ENCODE measurements around the gene KCND1. TPM values are rescaled to one million over a fixed set of nuclear protein-coding genes. Genes with fewer than 3 reads are reported as not detected.

KCND1 gene
- total RNA-seq, 1 donor from 2014 or later, result 0.52 TPM

- Histone ChIP-seq H3K9ac (ENCODE audit: low read depth in 1 of 3, low read length in 3 of 3) (no peak overlapping the region), H3K4me1 (ENCODE audit: control insufficient read depth in 3 of 3, insufficient read depth in 3 of 3, low read length in 3 of 3) (no peaks in the 10 kb centered on the region), H3K36me3 (ENCODE audit: control insufficient read depth in 3 of 3, insufficient read depth in 3 of 3, low read length in 3 of 3) (peaks cover 15 to 32% (median 19%) of the 10 kb centered on the region in 3 donors), H3K27ac (ENCODE audit: low read depth, low read length) (no peak overlapping the region), H3K27me3 (ENCODE audit: control insufficient read depth in 3 of 3, insufficient read depth in 3 of 3, low read length in 3 of 3) (no peaks in the 10 kb centered on the region), H3K9me3 (ENCODE audit: control insufficient read depth in 3 of 3, low read length in 3 of 3) (no peaks in the 10 kb centered on the region), H3K4me3 (ENCODE audit: low read length in 3 of 3) (no peak overlapping the region)
Observed at GRCh38 chrX:48927736-48928382, 43.8 kb downstream of the KCND1 start.

DNA sequence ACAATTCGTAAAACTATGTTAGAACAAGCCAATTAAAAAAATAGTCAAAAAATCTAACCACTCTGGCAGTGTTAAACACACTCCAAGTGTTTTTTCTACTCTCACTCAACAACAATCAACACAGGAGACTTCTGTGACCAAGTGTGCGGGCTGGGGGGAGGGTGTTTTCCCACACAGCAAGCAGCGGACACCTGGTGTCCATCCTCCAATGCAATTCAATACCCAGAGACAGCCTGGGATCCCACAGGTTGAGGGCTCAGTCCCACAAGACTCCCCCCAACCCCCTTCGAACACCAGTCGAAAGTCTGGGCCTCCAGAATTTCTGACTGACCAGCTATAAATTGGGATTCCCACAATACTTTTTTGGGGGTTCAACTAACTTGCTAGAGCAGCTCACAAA lies 44.5 kb downstream of the KCND1 start:
- H3K27me3 ChIP-seq (ENCODE audit: control insufficient read depth in 3 of 3, insufficient read depth in 3 of 3, low read length in 3 of 3), result no peaks in the 10 kb centered on the region
- H3K27ac ChIP-seq (ENCODE audit: low read depth, low read length), result no peak overlapping the region
- H3K9me3 ChIP-seq (ENCODE audit: control insufficient read depth in 3 of 3, low read length in 3 of 3), result no peaks in the 10 kb centered on the region
- H3K9ac ChIP-seq (ENCODE audit: low read depth in 1 of 3, low read length in 3 of 3), result no peak overlapping the region
- no peak overlapping the region for H3K4me3 ChIP-seq (ENCODE audit: low read length in 3 of 3)
- H3K4me1 ChIP-seq (ENCODE audit: control insufficient read depth in 3 of 3, insufficient read depth in 3 of 3, low read length in 3 of 3), result no peaks in the 10 kb centered on the region
- H3K36me3 ChIP-seq (ENCODE audit: control insufficient read depth in 3 of 3, insufficient read depth in 3 of 3, low read length in 3 of 3), result peaks cover 17 to 36% (median 22%) of the 10 kb centered on the region in 3 donors

DNA sequence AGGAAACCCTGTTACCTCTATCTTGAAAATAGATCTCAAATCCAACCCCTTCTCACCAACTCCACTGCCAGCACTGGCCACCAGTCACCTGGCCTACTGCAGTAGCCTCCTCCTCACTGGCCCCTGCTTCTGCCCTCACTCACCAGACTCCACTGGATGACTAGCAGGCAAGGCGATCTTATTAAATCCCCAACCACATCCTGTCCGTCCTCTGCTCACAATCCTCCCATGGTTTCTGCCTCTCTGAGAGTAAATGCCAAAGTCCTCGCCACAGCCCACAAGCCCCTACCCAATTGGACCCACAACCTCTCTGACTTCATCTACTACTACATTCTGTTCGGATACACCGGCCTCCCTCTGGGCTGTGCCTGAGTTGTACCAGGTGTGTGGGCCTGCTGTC lies 47.4 kb downstream of the KCND1 start:
- Histone ChIP-seq H3K27me3 (ENCODE audit: control insufficient read depth in 3 of 3, insufficient read depth in 3 of 3, low read length in 3 of 3) (no peaks in the 10 kb centered on the region), H3K36me3 (ENCODE audit: control insufficient read depth in 3 of 3, insufficient read depth in 3 of 3, low read length in 3 of 3) (peaks cover 19 to 31% (median 25%) of the 10 kb centered on the region in 3 donors), H3K9me3 (ENCODE audit: control insufficient read depth in 3 of 3, low read length in 3 of 3) (no peaks in the 10 kb centered on the region)

DNA sequence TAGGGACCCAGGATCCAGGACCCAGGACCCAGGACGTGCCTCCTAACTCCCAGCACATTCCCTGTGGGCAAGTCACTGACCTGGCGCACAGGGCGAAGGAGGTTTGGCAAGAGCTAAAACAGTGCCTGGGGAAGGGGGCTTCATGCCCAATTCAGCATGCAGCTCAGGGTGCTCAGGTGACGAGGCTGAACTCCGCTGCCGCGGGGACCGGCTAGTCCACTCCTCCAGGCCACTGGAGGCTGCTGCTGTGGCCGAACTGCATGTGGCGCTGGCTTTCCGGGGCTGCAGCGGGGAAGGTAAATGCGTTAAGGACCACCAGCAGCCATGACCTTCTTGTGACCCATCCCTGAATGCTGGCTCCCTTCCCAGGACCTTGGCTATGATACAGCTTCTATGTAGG lies 47.9 kb downstream of the KCND1 start:
- Histone ChIP-seq H3K4me3 (ENCODE audit: low read length in 3 of 3) (no peak overlapping the region), H3K9ac (ENCODE audit: low read depth in 1 of 3, low read length in 3 of 3) (no peak overlapping the region), H3K4me1 (ENCODE audit: control insufficient read depth in 3 of 3, insufficient read depth in 3 of 3, low read length in 3 of 3) (peaks cover 6 to 14% (median 10%) of the 10 kb centered on the region in 3 donors), H3K27me3 (ENCODE audit: control insufficient read depth in 3 of 3, insufficient read depth in 3 of 3, low read length in 3 of 3) (no peaks in the 10 kb centered on the region), H3K27ac (ENCODE audit: low read depth, low read length) (no peak overlapping the region), H3K36me3 (ENCODE audit: control insufficient read depth in 3 of 3, insufficient read depth in 3 of 3, low read length in 3 of 3) (peaks cover 19 to 31% (median 25%) of the 10 kb centered on the region in 3 donors), H3K9me3 (ENCODE audit: control insufficient read depth in 3 of 3, low read length in 3 of 3) (no peaks in the 10 kb centered on the region)

More for the DNA sequence above, 47.4 kb downstream of the KCND1 start:
- H3K27ac ChIP-seq (ENCODE audit: low read depth, low read length), result no peak overlapping the region
- H3K9ac ChIP-seq (ENCODE audit: low read depth in 1 of 3, low read length in 3 of 3), result peak overlapping the region in 1 of 3 donors; percentile 8
- peaks cover 6 to 14% (median 10%) of the 10 kb centered on the region in 3 donors for H3K4me1 ChIP-seq (ENCODE audit: control insufficient read depth in 3 of 3, insufficient read depth in 3 of 3, low read length in 3 of 3)
- H3K4me3 ChIP-seq (ENCODE audit: low read length in 3 of 3), result no peak overlapping the region

GRCh38 chrX:48920718-48921104 lies 50.9 kb downstream of the KCND1 start:
- Histone ChIP-seq H3K9me3 (ENCODE audit: control insufficient read depth in 3 of 3, low read length in 3 of 3) (no peaks in the 10 kb centered on the region), H3K27ac (ENCODE audit: low read depth, low read length) (no peak overlapping the region), H3K27me3 (ENCODE audit: control insufficient read depth in 3 of 3, insufficient read depth in 3 of 3, low read length in 3 of 3) (no peaks in the 10 kb centered on the region), H3K9ac (ENCODE audit: low read depth in 1 of 3, low read length in 3 of 3) (no peak overlapping the region), H3K4me1 (ENCODE audit: control insufficient read depth in 3 of 3, insufficient read depth in 3 of 3, low read length in 3 of 3) (peaks cover 10 to 22% (median 17%) of the 10 kb centered on the region in 3 donors), H3K36me3 (ENCODE audit: control insufficient read depth in 3 of 3, insufficient read depth in 3 of 3, low read length in 3 of 3) (peaks cover 19 to 28% (median 23%) of the 10 kb centered on the region in 3 donors), H3K4me3 (ENCODE audit: low read length in 3 of 3) (no peak overlapping the region)

DNA sequence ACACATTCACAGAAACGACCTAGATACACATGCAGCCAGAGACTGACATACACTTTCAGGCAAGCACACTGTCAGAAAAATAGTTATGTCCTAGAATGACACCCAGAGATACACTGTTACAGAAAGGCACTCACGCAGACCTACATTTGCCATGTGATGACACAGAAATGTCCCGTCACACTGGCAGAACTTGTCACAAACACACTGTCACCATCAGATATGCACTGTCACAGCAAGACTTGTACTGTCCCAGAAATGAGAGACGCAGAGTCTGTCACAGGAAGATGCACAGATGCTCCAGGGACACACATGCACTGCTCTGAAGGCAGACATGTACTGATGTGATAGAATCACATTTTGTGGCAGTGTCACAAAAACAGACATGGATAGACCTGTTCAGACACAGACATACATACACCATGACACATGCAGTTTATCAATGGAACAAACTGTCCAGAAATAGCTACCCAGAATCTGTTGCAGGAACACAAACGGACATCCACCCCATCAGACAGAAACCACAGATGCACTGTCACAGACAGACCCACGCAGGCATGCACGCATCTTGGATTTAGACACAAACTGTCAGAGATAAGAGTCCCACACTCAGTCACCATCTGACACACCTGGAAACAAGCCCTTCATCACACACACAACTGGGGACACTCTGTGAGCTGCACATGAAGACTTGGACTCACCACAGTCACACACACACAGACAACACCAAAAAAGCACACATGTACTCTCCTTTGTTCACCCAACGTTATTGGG lies 51.5 kb downstream of the KCND1 start:
- Histone ChIP-seq H3K27ac (ENCODE audit: low read depth, low read length) (no peak overlapping the region), H3K27me3 (ENCODE audit: control insufficient read depth in 3 of 3, insufficient read depth in 3 of 3, low read length in 3 of 3) (no peaks in the 10 kb centered on the region), H3K36me3 (ENCODE audit: control insufficient read depth in 3 of 3, insufficient read depth in 3 of 3, low read length in 3 of 3) (peaks cover 14 to 23% (median 18%) of the 10 kb centered on the region in 3 donors), H3K9ac (ENCODE audit: low read depth in 1 of 3, low read length in 3 of 3) (peak overlapping the region in 1 of 3 donors; percentile 72), H3K4me3 (ENCODE audit: low read length in 3 of 3) (no peak overlapping the region), H3K4me1 (ENCODE audit: control insufficient read depth in 3 of 3, insufficient read depth in 3 of 3, low read length in 3 of 3) (peaks cover 10 to 22% (median 17%) of the 10 kb centered on the region in 3 donors), H3K9me3 (ENCODE audit: control insufficient read depth in 3 of 3, low read length in 3 of 3) (no peaks in the 10 kb centered on the region)

GRCh38 chrX:48919360-48919841 lies 52.2 kb downstream of the KCND1 start:
- Histone ChIP-seq H3K27ac (ENCODE audit: low read depth, low read length) (peak overlapping the region; percentile 68), H3K27me3 (ENCODE audit: control insufficient read depth in 3 of 3, insufficient read depth in 3 of 3, low read length in 3 of 3) (no peaks in the 10 kb centered on the region), H3K36me3 (ENCODE audit: control insufficient read depth in 3 of 3, insufficient read depth in 3 of 3, low read length in 3 of 3) (peaks cover 14 to 25% (median 16%) of the 10 kb centered on the region in 3 donors), H3K4me3 (ENCODE audit: low read length in 3 of 3) (peak overlapping the region; percentile 48 to 64 (median 63)), H3K9ac (ENCODE audit: low read depth in 1 of 3, low read length in 3 of 3) (peak overlapping the region; percentile 33 to 72 (median 72)), H3K9me3 (ENCODE audit: control insufficient read depth in 3 of 3, low read length in 3 of 3) (no peaks in the 10 kb centered on the region), H3K4me1 (ENCODE audit: control insufficient read depth in 3 of 3, insufficient read depth in 3 of 3, low read length in 3 of 3) (peaks cover 10 to 22% (median 17%) of the 10 kb centered on the region in 3 donors)

DNA sequence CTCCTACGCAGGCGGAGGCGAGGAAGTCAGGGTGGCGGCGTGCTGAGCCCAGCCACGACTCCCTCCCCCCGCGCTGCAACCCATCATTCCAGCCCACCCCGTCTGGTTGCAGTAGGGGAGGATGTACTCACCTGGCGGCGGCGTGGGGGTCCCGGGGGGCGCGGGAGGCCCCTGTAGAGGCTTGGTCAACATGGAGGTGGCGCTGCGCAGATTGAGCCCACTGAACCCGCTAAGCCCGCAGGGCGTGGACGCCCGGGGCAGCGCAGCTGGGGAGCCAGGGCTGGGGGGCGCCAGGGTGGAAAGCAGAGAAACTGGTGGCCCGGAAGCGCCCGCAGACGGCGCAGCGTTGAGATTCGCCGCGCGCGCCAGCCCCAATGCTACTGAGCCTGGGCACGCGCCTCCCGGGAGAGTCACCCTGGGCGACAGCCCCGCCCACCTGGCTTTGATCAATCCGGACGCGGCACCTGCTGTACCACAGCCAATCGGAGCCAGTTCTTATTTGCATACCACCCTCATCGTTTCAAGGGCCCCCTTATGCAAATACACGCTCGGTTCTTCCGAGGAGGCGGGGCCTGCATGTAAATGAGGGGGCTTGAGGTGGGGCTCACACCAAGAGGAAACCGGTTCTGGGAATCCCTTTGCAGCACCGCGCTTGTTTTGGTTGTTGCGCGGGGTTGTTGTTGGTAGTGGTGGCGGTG lies 52.9 kb downstream of the KCND1 start, which contains the start of gene PIM2:
TSS of gene PIM2 (minus strand) at position 382 of the 698 bp plus-strand sequence. CDS start at position 192, 190 bp downstream.
- H3K4me1 ChIP-seq (ENCODE audit: control insufficient read depth in 3 of 3, insufficient read depth in 3 of 3, low read length in 3 of 3), result peaks cover 10 to 22% (median 17%) of the 10 kb centered on the region in 3 donors
- H3K4me3 ChIP-seq (ENCODE audit: low read length in 3 of 3), result peak within 1 kb of the TSS; percentile 48 to 64 (median 63)
- H3K36me3 ChIP-seq (ENCODE audit: control insufficient read depth in 3 of 3, insufficient read depth in 3 of 3, low read length in 3 of 3), result peaks cover 10 to 19% (median 11%) of the 10 kb centered on the region in 3 donors
- H3K9me3 ChIP-seq (ENCODE audit: control insufficient read depth in 3 of 3, low read length in 3 of 3), result no peaks in the 10 kb centered on the region
- peak within 1 kb of the TSS; percentile 33 to 75 (median 72) for H3K9ac ChIP-seq (ENCODE audit: low read depth in 1 of 3, low read length in 3 of 3)
- H3K27me3 ChIP-seq (ENCODE audit: control insufficient read depth in 3 of 3, insufficient read depth in 3 of 3, low read length in 3 of 3), result no peaks in the 10 kb centered on the region
- peak within 1 kb of the TSS; percentile 68 for H3K27ac ChIP-seq (ENCODE audit: low read depth, low read length)

GRCh38 chrX:48918301-48918642 lies 53.4 kb downstream of the KCND1 start:
- H3K27ac ChIP-seq (ENCODE audit: low read depth, low read length), result peak overlapping the region; percentile 68
- H3K4me3 ChIP-seq (ENCODE audit: low read length in 3 of 3), result peak overlapping the region; percentile 48 to 64 (median 61)
- no peaks in the 10 kb centered on the region for H3K27me3 ChIP-seq (ENCODE audit: control insufficient read depth in 3 of 3, insufficient read depth in 3 of 3, low read length in 3 of 3)
- no peaks in the 10 kb centered on the region for H3K9me3 ChIP-seq (ENCODE audit: control insufficient read depth in 3 of 3, low read length in 3 of 3)
- H3K36me3 ChIP-seq (ENCODE audit: control insufficient read depth in 3 of 3, insufficient read depth in 3 of 3, low read length in 3 of 3), result peaks cover 7 to 15% (median 14%) of the 10 kb centered on the region in 3 donors
- H3K4me1 ChIP-seq (ENCODE audit: control insufficient read depth in 3 of 3, insufficient read depth in 3 of 3, low read length in 3 of 3), result peaks cover 10 to 22% (median 17%) of the 10 kb centered on the region in 3 donors
- peak overlapping the region; percentile 20 to 75 (median 69) for H3K9ac ChIP-seq (ENCODE audit: low read depth in 1 of 3, low read length in 3 of 3)
